Smooth muscle cell (in vitro differentiated cells): Measurements from ENCODE around the gene NYAP2. TPM values are rescaled to one million over a fixed set of nuclear protein-coding genes. Genes with fewer than 3 reads are reported as not detected.

ENCODE experiments used
- DNase-seq: peaks from one replicate; lab custom pipeline; 2025; ENCODE audit not compliant: unreplicated experiment; lab: John Stamatoyannopoulos, UW
- H2AFZ ChIP-seq: fragments of 200-600 bp; sonication (generic); 2 replicates; pipeline ENCODE4 v1.6.0; 2016; ENCODE audit warnings: antibody characterized with exemption, low read depth, mild to moderate bottlenecking
- H3F3A ChIP-seq: fragments of 200-600 bp; sonication (generic); 2 replicates; pipeline ENCODE4 v1.6.0; 2017; ENCODE audit warnings: antibody characterized with exemption, low read depth
- H3K27ac ChIP-seq: fragments of 200-600 bp; sonication (generic); 2 replicates; pipeline ENCODE4 v1.5.1; 2016; ENCODE audit warnings: low read depth, mild to moderate bottlenecking
- H3K27me3 ChIP-seq: fragments of 200-600 bp; sonication (generic); 2 replicates; pipeline ENCODE4 v1.6.1; 2016; ENCODE audit warnings: low read depth, mild to moderate bottlenecking
- H3K36me3 ChIP-seq: fragments of 200-600 bp; sonication (generic); 2 replicates; pipeline ENCODE4 v1.5.1; 2016; ENCODE audit warnings: low read depth
- H3K4me1 ChIP-seq: fragments of 200-600 bp; sonication (generic); 2 replicates; pipeline ENCODE4 v1.5.1; 2016; ENCODE audit warnings: low read depth
- H3K4me2 ChIP-seq: fragments of 200-600 bp; sonication (generic); 2 replicates; pipeline ENCODE4 v1.6.0; 2016; ENCODE audit warnings: mild to moderate bottlenecking
- H3K4me3 ChIP-seq: fragments of 200-600 bp; sonication (generic); 2 replicates; pipeline ENCODE4 v1.5.1; 2016; ENCODE audit warnings: mild to moderate bottlenecking
- H3K79me2 ChIP-seq: fragments of 200-600 bp; sonication (generic); 2 replicates; pipeline ENCODE4 v1.6.0; 2016; ENCODE audit warnings: low read depth, mild to moderate bottlenecking
- H3K9ac ChIP-seq: fragments of 200-600 bp; sonication (generic); 2 replicates; pipeline ENCODE4 v1.6.0; 2016; ENCODE audit warnings: low read depth
- H3K9me3 ChIP-seq: fragments of 200-600 bp; sonication (generic); replicated peaks from 2 replicates; pipeline ENCODE4 v1.5.1; 2016; ENCODE audit warnings: low read depth
- H4K20me1 ChIP-seq: fragments of 200-600 bp; sonication (generic); 2 replicates; pipeline ENCODE4 v1.6.0; 2016; ENCODE audit warnings: low read depth
- CTCF ChIP-seq: fragments of 200-600 bp; sonication (generic); IDR thresholded peaks from 2 replicates; pipeline ENCODE4 v1.5.1; 2017; ENCODE audit warnings: borderline replicate concordance, mild to moderate bottlenecking, antibody characterized with exemption; ENCODE audit not compliant: insufficient read depth, poor library complexity, severe bottlenecking
- WGBS: methylation state at CpG from one replicate; pipeline ENCODE4 v1.1.7; 2016; ENCODE audit warnings: low lambda C conversion rate; 5-methylcytosine and 5-hydroxymethylcytosine counted together
- polyA plus RNA-seq: library from polyadenylated mRNA; unstranded; fragments of >200 nt; fragmentation: Nextera tagmentation; extraction: Ambion mirVana; gene quantifications from 2 replicates; pipeline ENCODE4 v1.2.1, GENCODE V29; 2016
- total RNA-seq: library from RNA; depleted of rRNA; stranded (reverse); fragments of >200 nt; gene quantifications from 2 replicates; pipeline ENCODE4 v1.2.3, GENCODE V29; 2014

Gene NYAP2
- total and polyA plus RNA-seq, 2 experiments from 2014 or later, result not detected

DNA sequence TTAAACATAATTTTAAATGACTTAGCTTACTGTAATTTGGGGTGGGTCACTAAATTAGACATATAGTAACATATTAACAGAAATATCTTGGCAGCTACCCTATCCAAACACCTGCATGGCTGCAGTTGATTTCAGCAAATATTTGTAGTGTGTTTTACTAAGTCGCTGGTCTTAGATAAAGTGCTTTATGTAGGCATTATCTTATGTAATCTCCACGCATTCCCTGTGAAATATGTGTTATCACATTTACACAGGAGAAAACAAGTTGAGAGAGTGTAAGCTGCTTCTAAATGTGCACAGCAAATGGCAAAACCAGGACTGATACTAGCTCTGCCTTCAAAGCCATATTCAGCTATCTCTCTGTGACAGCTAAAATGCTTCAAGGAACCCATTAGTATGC, 72.0 kb downstream of the NYAP2 start:
- H3K79me2 ChIP-seq, result no peaks in the 10 kb centered on the region
- H3K27ac ChIP-seq, result peak overlapping the region; percentile 5
- no peak for TF ChIP-seq CTCF
- no peak overlapping the region for H3K4me3 ChIP-seq
- H3F3A ChIP-seq, result no peaks in the 10 kb centered on the region
- peaks cover 4% of the 10 kb centered on the region for H3K4me1 ChIP-seq
- 49% methylated on average over 2 of the region's 2 CpGs for WGBS
- no peak for DNase-seq
- no peaks in the 10 kb centered on the region for H3K36me3 ChIP-seq
- H3K9me3 ChIP-seq, result no peaks in the 10 kb centered on the region
- H3K4me2 ChIP-seq, result no peak overlapping the region
- H3K9ac ChIP-seq, result no peak overlapping the region
- no peaks in the 10 kb centered on the region for H3K27me3 ChIP-seq
- peak overlapping the region; percentile 26 for H2AFZ ChIP-seq
- H4K20me1 ChIP-seq, result no peaks in the 10 kb centered on the region

GRCh38 chr2:225472161-225472560, 72.7 kb downstream of the NYAP2 start:
- no peak for DNase-seq
- WGBS, result 17% methylated on average over 2 of the region's 2 CpGs

GRCh38 chr2:225479386-225479785, 79.9 kb downstream of the NYAP2 start:
- H3K4me2 ChIP-seq, result no peak overlapping the region
- H3K27ac ChIP-seq, result no peak overlapping the region
- H3F3A ChIP-seq, result no peaks in the 10 kb centered on the region
- no peak for TF ChIP-seq CTCF
- H3K79me2 ChIP-seq, result no peaks in the 10 kb centered on the region
- no peak overlapping the region for H3K4me3 ChIP-seq
- H3K4me1 ChIP-seq, result no peaks in the 10 kb centered on the region
- WGBS, result 92% methylated on average over 2 of the region's 2 CpGs
- no peaks in the 10 kb centered on the region for H4K20me1 ChIP-seq
- no peak overlapping the region for H3K9ac ChIP-seq
- no peak for DNase-seq
- no peaks in the 10 kb centered on the region for H3K36me3 ChIP-seq
- no peak overlapping the region for H2AFZ ChIP-seq
- H3K9me3 ChIP-seq, result no peaks in the 10 kb centered on the region
- H3K27me3 ChIP-seq, result no peaks in the 10 kb centered on the region

More at GRCh38 chr2:225472161-225472560, 72.7 kb downstream of the NYAP2 start:
- peaks cover 4% of the 10 kb centered on the region for H3K4me1 ChIP-seq
- no peaks in the 10 kb centered on the region for H3K9me3 ChIP-seq
- no peaks in the 10 kb centered on the region for H3K79me2 ChIP-seq
- H3K27me3 ChIP-seq, result no peaks in the 10 kb centered on the region
- H3K9ac ChIP-seq, result no peak overlapping the region
- no peaks in the 10 kb centered on the region for H3K36me3 ChIP-seq
- H3K4me2 ChIP-seq, result no peak overlapping the region
- no peak overlapping the region for H3K4me3 ChIP-seq
- no peak for TF ChIP-seq CTCF
- no peaks in the 10 kb centered on the region for H4K20me1 ChIP-seq
- peak overlapping the region; percentile 5 for H3K27ac ChIP-seq
- peak overlapping the region; percentile 26 for H2AFZ ChIP-seq
- H3F3A ChIP-seq, result no peaks in the 10 kb centered on the region

DNA sequence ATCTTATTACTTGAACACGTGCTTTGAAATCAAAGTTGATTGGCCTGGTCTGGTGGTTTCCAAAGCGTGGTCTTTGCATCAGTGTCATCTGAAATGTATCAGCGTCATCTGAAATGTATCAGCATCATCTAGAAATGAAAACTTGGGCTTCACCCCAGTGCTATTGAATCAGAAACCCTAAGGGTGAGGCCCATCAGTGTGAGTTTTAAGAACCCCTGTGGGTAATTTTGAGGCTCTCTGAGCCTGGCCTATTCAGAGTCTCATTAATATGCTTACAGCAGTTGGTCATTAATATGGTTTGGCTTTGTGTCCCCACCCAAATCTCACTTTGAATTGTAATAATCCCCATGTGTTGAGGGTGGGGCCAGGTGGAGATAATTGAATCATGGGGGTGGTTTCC, 85.2 kb downstream of the NYAP2 start:
- no peak overlapping the region for H3K4me2 ChIP-seq
- DNase-seq, result no peak
- H3F3A ChIP-seq, result no peaks in the 10 kb centered on the region
- H3K9ac ChIP-seq, result no peak overlapping the region
- H3K27ac ChIP-seq, result no peak overlapping the region
- H3K79me2 ChIP-seq, result no peaks in the 10 kb centered on the region
- no peaks in the 10 kb centered on the region for H3K9me3 ChIP-seq
- no peak overlapping the region for H2AFZ ChIP-seq
- no peaks in the 10 kb centered on the region for H3K4me1 ChIP-seq
- WGBS, result 93% methylated on average over 3 of the region's 3 CpGs
- no peak overlapping the region for H3K4me3 ChIP-seq
- no peaks in the 10 kb centered on the region for H3K36me3 ChIP-seq
- no peak for TF ChIP-seq CTCF
- no peaks in the 10 kb centered on the region for H4K20me1 ChIP-seq
- no peaks in the 10 kb centered on the region for H3K27me3 ChIP-seq
